ENCODE data around the gene COPS4.
"Not testable (repeated sequence)": the region's sequence is repeated elsewhere in the genome, so short reads cannot be mapped to it uniquely, and the experiment has no call there.

The COPS4 gene

DNA sequence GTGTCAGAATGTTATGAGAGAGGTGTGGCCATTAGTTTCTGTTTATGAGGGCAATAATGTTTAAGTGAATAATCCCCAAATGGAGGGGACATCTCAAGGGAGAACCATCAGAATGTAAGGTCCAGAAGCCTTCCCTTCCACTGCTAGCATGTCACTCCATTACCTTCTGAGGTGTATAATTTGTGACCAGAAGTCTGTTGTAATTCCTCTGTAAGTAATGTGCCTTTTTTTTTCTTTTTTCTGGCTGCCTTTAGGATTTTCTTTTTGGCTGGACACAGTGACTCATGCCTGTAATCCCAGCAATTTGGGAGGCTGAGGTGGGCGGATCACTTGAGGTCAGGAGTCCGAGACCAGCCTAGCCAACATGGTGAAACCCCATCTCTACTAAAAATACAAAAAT is 10.8 kb upstream of the COPS4 start:
- DNase-seq: no peak

DNA sequence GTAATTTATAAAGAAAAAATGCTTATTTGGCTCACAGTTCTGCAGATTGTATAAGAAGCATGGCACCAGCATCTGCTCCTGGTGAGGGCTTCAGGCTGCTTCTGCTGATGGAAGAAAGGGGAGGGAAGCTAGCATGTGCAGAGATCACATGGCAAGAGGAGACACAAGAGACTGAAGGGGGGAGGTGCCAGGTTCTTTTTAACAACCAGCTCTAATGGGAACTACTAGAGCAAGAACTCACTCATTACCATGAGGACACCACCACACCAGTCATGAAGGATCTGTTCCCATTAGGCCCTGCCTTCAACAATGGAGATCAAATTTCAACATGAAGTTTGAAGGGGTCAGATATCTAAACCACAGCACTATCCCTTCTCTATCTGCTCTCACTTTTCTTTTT is 9.4 kb upstream of the COPS4 start:
- no peak for DNase-seq

DNA sequence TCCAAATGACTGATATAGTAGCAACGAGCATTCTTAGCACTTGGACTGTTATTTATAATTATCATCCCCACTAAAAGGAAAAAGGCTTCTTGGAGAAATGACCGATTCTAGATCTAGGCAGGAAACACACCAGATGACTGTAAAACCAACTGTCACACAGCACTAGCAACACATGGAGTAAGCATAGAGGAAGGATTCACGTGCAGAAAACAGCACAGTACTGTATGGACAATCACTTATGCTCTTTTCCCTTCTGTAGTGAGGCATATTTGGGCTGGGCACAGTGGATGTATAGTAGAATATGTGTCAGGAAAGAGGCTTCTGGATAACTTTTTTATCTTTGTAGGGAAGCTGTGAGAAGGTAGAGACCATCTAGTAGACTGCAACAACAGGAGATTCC is 6.0 kb upstream of the COPS4 start:
- no peak for DNase-seq

DNA sequence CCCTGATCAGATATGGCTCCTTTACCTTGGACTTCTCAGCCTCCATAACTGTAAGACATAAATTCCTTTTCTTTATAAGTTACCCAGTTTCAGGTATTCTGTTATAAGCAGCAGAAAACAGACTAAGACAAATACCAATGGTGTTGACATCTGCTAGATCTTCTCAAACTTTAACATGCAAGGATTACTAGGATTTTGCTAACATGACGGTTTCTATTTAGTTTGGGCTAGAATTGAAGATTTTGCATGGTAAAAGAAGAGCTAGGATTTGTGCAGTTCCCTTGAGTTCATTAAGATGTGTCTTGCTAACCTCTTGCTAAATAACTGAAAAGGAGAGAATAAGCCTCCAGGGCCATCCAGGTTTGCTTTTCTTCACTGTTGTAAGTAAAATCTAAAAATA is 5.3 kb upstream of the COPS4 start:
- no peak for DNase-seq

DNA sequence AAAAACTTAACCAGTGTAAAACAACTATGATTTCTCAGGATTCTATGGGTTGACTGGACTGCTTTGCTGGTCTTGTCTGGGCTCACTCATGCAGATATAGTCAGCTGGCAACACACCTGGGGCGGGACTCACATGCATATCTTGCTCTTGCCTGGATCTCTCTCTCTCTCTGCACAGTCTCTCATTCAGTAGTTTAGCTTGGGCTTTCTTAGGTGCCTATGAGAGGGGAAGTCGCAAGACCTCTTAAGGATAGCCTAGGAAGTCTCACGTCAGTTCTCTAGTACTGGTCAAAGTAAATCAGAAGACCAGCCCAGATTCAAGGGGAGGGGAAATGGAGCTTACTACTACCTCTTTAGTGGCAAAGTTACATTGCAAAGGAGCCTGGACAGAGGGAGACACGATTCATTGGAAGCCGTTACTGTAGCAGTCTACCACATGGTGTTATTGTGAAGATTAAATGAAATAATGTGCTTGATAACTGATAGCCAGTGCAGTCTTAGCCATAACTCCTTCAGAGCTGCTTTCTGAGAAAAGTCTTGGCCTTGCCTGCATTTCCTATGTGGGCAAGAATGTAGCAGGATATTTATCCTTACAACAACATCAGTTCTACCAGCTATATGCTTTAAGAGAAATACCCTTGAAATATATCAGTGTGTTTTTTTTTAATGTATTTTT is 2.1 kb downstream of the COPS4 start:
- no peak for DNase-seq

DNA sequence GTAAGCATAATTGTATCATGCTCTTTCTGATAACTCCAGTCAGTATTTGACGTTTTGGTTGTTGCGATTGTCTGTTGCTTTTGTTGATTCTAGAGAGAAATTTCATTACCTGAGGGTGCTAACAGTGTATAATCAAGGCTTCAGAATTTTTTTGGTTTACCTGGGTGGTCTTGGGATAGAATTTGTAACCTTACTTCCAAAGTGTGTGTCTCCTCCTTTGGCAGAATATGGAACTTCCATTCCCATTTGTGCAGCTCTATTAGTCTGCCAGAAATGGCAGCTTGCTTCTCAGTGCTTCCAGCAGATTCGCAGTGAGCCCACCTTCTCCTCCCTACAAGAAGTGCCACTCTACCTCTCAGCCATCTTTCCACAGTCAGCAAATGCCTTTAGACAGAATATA is 5.3 kb downstream of the COPS4 start:
- no peak for DNase-seq

DNA sequence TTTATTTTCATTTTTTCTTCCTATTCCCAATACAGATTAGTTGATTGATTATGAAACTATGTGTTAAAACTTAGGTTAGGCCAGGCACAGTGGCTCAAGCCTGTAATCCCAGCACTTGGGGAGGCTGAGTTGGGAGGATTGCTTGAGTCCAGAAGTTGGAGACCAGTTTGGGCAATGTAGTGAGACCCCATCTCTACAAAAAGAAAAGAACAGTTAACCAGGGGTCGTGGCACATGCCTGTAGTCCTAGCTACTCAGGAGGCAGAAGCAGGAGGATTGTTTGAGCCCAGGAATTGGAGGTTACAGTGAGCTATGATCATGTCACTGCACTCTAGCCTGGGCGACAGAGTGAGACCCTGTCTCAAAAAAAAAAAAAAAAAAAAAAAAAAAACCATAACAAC is 8.2 kb downstream of the COPS4 start:
- DNase-seq: not testable (repeated sequence)

DNA sequence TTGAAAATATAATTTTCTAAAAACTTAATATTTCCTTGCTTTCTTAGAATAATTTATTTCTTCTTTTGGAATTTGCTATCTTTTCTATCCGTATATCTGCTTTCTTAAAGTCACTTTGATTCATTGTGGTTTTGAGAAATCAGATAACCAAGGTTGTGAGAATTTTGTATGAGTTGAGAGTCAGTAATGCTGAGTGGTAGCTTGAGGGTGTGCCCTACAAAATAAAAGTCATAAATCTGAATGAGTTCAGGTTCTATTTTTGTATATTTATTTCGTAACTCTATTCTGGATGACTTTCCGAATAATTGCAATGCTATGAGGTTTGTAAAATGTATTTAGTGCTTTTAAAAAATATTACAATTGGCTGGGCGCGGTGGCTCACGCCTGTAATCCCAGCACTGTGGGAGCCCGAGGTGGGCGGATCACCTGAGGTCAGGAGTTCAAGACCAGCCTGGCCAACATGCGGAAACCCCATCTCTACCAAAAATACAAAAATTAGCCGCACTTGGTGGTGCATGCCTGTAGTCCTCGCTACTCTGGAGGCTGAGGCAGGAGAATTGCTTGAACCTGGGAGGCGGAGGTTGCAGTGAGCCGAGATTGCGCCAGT is 8.9 kb downstream of the COPS4 start:
- DNase-seq: no peak

DNA sequence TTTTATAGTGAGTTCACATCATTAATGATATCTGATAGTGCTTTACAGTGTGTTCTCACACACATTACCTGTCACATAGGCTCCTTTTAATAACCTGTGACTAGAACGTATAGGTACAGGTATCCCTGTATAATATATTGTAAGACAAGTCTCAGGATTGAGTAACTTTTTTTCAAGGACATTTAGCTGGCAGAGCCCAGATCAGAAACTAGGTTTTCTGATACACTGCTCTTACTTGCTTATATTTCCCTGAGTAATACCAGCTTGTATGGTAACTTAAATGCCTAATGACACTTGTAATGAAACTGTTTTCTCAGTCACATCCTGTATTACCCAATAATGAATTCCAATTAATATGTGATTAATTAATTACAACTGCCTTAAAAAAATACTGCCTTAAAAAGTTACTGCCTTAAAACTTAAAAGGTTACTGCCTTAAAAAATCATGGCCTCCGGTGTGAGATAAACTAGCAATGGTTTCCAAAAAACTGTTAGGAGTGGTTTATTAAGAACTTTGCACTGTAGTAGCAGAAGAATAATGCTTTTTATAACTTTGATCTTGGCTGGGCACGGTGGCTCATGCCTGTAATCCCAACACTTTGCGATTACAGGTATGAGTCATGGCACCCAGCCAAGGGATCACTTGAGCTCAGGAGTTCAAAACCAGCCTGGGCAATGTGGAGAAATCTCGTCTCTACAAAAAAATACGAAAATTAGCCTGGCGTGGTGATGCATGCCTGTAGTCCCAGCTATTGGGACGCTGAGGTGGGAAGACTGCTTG is 11.9 kb downstream of the COPS4 start:
- no peak for DNase-seq

DNA sequence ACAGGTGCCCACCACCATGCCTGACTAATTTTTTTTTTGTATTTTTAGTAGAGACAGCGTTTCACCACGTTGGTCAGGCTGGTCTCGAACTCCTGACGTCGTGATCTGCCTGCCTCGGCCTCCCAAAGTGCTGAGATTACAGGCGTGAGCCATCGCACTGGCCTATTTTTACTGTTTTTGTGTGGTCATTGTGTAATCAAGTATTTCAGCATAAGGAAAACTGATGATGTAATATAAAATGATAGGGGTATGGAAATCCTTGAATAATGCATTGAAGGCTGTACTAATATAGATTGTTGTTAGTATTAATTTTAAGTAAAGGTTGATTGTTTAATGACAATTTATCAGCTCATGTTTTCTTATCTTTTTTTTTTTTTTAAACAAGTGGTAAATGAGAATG is 13.8 kb downstream of the COPS4 start:
- DNase-seq: not testable (repeated sequence)

DNA sequence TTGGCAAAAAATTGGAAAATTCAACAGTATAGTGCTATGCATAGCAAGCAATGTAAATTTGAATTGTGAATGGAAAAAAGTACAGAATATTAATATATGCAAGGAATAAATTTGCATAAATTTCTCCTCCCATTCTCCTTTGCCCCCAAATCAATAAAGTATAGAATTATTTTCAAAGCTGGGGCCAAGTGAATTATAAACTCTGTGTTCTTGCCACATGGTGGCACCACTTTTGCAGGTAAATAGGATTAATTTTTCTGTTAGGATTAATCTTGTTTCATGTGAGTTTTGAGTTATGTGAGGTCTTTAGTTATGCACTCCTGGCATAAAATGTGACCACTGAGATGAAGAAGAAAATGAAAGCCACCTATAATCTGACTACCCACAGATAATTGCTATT is 19.9 kb downstream of the COPS4 start:
- no peak for DNase-seq

DNA sequence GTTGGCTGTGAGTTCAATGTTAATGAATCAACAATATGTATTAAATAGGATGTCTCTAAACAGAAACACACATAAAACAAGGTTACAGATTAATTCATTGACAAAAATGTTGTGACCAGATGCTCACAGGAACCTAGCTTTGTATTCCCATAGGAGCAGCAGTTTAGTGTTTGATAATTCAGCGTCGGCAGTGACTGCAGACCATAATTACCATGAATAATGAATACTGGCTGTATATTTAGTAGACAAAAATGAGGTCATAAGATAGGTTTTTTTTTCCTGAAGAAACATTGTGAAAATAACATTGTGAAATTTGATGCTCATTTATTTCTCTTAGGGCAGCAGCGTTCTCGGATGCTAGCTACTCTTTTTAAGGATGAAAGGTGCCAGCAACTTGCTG is 27.8 kb downstream of the COPS4 start:
- no peak for DNase-seq

DNA sequence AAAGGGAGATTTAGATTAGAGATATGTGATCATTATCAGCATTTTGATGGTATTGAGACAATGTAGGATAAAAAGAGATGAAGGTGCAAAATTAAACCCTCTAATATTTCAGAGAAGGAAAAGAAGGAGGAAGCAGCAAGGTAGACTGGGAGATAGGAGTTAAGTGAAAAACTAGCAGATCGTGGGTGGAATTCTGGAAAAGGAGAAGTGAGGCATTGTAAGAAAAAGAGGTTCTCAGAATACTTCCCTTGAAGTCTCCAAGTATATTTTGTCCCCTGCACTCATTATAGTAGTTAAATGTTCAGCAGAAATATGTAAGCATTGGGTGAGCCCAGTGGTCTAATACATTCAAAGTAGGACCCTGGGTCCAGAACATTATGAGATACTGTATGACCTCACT is 30.3 kb downstream of the COPS4 start:
- DNase-seq: no peak

DNA sequence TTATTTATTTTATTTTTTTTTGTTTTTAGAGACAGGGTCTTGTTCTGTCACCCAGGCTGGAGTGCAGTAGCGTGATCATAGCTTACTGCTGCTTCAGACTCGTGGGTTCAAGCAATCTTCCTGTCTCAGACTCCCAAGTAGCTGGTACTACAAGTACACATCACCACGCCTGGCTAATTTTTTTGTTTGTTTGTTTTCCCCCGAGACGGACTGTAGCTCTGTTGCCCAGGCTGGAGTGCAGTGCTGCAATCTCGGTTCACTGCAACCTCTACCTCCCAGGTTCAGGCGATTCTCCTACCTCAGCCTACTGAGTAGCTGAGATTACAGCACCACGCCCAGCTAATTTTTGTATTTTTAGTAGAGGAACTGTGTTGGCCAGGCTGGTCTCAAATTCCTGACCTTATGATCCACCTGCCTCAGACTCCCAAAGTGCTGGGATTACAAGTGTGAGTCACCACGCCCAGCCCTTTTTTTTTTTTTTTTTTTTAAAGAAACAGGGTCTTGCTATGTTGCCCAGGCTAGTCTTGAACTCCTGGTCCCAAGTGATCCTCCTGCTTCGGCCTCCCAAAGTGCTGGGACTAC is 32.2 kb downstream of the COPS4 start:
- DNase-seq: no peak

DNA sequence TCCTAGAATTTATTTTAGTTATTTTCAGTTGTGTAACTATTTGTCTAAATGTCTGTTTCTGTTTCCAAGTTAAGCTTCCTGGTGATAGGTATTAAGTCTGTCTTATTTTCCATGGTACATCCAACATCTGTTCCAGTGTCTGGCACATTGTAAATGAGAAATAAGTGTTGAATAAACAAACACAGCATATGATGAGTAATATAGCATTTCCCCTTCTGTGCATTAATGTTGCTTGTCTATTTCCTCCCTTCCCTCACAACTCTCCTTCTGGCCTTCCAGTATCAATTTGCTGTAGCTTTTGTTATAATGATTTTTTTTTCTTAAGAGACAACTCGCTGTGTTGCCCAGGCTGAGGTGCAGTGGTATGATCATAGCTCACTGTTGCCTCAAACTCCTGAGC is 36.1 kb downstream of the COPS4 start:
- DNase-seq: no peak

DNA sequence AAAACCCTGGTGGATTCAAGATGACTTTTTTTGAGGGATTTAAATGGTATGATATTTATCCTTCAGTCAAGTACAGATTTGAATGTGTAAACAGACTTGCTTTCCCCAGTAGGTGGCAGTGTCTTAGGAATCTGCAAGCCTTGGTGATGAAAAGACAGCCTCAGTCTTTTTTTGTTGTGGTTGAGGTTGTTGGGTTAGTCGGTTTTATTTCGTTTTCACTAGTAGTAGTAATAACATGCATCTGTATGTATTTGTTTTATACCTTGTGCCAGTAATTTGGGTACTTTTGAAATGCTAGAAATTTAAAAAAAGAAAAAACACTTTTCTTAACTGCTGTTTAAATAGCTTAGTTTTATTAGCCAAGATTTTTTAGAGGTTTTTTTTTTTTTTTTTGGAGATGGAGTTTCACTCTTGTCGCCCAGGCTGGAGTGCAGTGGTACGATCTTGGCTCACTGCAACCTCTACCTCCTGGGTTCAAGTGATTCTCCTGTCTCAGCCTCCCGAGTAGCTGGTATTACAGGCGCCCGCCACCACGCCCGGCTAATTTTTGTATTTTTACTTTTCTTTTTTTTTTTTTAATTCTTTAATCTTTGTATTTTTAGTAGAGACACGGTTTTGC is 39.2 kb downstream of the COPS4 start:
- peak; percentile 31 for DNase-seq

DNA sequence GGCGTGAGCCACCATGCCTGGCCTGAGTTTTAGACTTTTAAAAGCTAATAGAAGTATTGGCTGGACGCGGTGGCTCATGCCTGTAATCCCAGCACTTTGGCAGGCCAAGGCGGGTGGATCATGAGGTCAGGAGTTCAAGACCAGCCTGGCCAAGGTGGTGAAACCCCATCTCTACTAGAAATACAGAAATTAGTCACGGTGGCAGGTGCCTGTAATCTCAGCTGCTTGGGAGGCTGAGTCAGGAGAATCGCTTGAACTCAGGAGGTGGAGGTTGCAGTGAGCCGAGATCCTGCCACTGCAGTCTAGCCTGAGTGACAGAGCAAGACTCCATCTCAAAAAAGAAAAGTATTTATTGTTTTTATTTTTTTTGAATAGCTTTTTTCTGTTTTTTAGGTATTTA is 39.8 kb downstream of the COPS4 start:
- not testable (repeated sequence) for DNase-seq

DNA sequence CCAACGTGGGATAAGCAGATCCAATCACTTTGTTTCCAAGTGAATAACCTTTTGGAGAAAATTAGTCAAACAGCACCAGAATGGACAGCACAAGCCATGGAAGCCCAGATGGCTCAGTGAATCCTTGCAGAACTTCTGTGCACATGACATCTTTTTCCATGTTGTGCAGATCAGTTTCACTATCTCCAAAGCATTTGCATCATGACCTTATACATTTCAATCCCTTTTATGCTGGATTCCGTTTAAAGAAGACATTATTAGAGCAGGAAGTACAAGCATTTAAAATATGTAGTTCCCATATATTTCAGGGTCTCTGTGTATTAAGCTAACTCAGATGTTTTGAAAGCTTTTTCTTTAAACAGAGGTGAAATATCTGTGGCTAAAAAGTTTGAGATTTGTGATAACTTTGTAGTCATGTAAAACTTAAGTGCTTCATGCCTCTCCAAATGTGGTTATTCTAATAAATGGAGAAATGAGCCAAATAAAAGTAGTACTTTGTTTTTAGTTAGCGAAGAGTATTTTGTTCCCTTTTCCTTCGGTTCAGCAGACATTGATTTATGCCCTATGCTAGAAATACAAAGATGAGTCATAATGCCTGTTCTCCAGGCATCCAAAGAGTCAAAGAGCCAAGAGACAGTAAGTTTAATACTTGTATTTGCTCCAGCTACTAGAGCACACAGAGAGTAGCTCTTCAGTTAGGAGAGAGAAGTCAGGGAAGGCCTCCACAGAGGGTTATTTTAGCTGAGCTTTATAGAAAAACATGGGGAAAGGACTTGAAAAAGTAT is 40.5 kb downstream of the COPS4 start:
- no peak for DNase-seq

DNA sequence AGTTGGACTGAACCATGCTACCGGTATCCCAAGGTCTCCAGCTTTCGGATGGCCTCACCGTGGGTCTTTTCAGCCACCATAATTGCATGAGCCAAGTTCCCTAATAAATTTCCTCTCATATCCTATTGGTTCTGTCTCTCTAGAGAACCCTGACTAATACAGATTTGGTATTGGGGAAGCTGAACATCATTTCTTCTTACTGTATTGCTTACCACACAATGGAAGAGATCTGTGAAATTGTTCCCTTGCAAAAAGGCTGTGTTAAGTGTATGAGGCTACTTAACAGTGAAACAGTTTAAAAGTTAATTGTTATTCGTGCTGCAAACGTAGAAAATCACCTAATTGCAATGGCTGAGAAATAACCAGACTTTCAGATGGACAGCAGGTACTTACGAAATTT is 45.6 kb downstream of the COPS4 start:
- no peak for DNase-seq

DNA sequence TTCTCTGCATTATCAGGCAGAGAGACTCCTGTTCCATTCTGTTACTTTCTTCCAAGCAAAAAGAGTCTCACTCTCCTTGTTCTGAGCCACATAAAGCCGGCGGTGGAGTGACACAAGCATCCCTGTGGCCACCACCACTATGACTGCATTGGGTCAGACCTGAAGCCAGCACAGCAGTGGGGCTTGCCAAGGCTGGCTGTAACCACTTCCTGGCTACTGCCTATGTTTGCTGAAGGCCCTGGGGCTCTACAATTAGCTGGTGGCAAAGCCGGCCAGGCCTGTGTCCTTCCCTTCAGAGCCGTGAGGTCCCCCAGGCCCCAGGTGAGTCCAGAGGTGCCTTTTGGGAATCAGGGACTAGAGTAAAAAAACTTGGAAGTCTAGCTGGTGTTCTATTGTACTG is 47.8 kb downstream of the COPS4 start:
- DNase-seq: no peak

DNA sequence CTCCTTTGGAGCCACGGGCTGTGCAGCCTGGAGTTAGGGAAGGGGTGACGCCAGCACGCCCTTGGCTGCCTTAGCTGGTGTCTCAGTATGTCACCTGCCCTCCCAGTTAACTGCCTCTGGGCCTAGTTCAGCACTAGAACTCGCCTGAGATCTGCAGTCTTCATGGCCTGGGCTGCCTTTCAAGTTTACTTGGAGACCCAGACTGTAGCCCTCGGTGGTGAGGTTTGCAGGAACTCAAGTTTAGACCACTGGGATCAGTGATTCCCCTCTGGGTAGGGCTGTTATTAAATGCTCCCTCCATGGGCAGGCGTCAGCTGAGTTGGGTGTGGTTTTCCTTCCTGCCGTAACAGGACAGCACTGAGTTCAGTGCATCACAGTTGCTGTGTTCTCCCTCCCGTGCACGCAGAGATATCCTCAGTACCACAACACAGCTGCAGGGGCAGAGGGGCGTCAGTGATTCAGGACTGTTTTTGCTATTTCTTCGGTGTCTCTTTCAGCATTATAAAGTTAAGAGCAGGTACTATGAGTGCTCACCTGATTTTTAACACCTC is 49.0 kb downstream of the COPS4 start:
- no peak for DNase-seq

DNA sequence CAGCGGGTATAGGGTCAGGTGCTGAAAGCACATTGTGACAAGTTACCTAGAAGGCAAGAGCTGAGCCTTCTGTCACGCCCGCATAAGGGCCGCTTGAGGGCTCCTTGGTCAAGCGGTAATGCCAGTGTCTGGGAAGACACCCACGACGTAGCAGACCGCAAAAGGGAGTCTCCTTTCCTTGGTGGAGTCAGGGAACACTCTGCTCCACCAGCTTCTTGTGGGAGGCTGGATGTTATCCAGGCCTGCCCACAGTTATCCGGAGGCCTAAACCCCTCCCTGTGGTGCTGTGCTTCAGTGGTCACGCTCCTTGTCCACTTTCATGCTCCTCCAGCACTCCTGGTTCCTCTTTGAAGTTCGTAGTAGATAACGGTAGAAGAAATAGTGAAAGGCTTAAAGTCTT is 50.0 kb downstream of the COPS4 start:
- not testable (repeated sequence) for DNase-seq

All from NCI-H526 treated with DMSO at 0.1 percent for 48 hours (cell line).